ENCODE data around the gene CEP295NL. TPM values are rescaled to one million over a fixed set of nuclear protein-coding genes. Genes with fewer than 3 reads are reported as not detected.

The CEP295NL gene
- polyA plus RNA-seq, 3 donors: 0.11 to 0.48 TPM; not detected in 1

- no peak for DNase-seq (ENCODE audit: extremely low read depth in 1 of 11, low read depth in 9 of 11, low spot score in 4 of 11)
Observed at GRCh38 chr17:78852709-78853121, 50.3 kb downstream of the CEP295NL start.

- DNase-seq (ENCODE audit: extremely low read depth in 1 of 11, low read depth in 9 of 11, low spot score in 4 of 11): no peak
Observed at GRCh38 chr17:78849026-78849425, 54.0 kb downstream of the CEP295NL start.

- DNase-seq (ENCODE audit: extremely low read depth in 1 of 11, low read depth in 9 of 11, low spot score in 4 of 11): no peak
Observed at GRCh38 chr17:78847052-78847451, 55.9 kb downstream of the CEP295NL start.

- no peak for DNase-seq (ENCODE audit: extremely low read depth in 1 of 11, low read depth in 9 of 11, low spot score in 4 of 11)
Observed at GRCh38 chr17:78844301-78845005, 58.5 kb downstream of the CEP295NL start.

GRCh38 chr17:78842881-78843565, 60.0 kb downstream of the CEP295NL start:
- DNase-seq (ENCODE audit: extremely low read depth in 1 of 11, low read depth in 9 of 11, low spot score in 4 of 11): no peak

GRCh38 chr17:78840780-78841611, 62.0 kb downstream of the CEP295NL start, which contains the start of gene USP36:
USP36 (minus strand) TSS chr17:78840814; CDS start chr17:78836363, 4,451 bp downstream.
- DNase-seq (ENCODE audit: extremely low read depth in 1 of 11, low read depth in 9 of 11, low spot score in 4 of 11): peak; percentile 97 to 99 (median 98)

Other genes starting within 250 kb of the CEP295NL start
- 10 to 100 TPM; 23.1 to 26.3 (median 23.2) TPM for gene CYTH1, start 120.9 kb downstream of the CEP295NL start, polyA plus RNA-seq (ENCODE audit: insufficient read length in 3 of 3)
- 10 to 100 TPM; 39.1 to 46.7 (median 44.0) TPM for gene USP36, start 62.4 kb downstream of the CEP295NL start, polyA plus RNA-seq (ENCODE audit: insufficient read length in 3 of 3)
- 100 to 1,000 TPM; 150 to 170 (median 150) TPM for gene TIMP2, start 22.2 kb upstream of the CEP295NL start, polyA plus RNA-seq (ENCODE audit: insufficient read length in 3 of 3)
- 100 to 1,000 TPM; 104 to 161 (median 125) TPM for gene LGALS3BP, start 76.7 kb upstream of the CEP295NL start, polyA plus RNA-seq (ENCODE audit: insufficient read length in 3 of 3)
- 10 to 100 TPM; 39.7 to 52.9 (median 46.1) TPM for gene CANT1, start 106.6 kb upstream of the CEP295NL start, polyA plus RNA-seq (ENCODE audit: insufficient read length in 3 of 3)
- gene C1QTNF1, start 121.0 kb upstream of the CEP295NL start, polyA plus RNA-seq (ENCODE audit: insufficient read length in 3 of 3): 1 to 10 TPM; 2.1 to 3.1 (median 2.9) TPM
- gene ENGASE, start 171.6 kb upstream of the CEP295NL start, polyA plus RNA-seq (ENCODE audit: insufficient read length in 3 of 3): 10 to 100 TPM; 14.6 to 29.0 (median 22.4) TPM

All from renal cortex interstitium (tissue), 11 donors.